HL-60/S4 treated with phorbol 12-myristate 13-acetate at 8.2 ng/mL for 4 days and 3 days (cell line): Measurements from ENCODE around the gene TTC21A.

Source experiments
- in situ Hi-C: fragments of 300-500 bp; cut with MboI; formaldehyde crosslinking; loops from 2 replicates; pipeline ENCODE4 v1.15.0; 2022; ENCODE audit warnings: low sequenced_read_pairs

TTC21A gene

DNA sequence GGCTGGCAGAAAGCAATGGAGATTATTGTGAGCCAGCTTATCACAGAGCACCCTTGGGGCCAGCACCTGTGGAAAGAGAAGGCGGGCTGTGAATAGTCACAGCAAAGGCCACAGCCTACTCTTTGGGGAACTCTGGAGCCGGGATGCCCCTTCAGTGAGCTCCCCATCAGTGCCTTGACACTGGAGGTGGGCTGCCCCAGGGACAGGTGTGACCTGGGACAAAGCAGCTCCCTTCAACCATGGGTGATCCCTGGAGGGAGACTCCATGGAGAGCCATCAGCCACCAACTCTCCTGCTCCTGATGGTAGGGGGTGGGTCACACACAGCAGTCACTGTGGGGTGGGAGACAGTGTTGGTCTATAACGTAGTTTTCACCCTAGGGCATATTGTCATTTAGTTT, 5.8 kb downstream of the TTC21A start:
- in situ Hi-C loops, result no loop called here

DNA sequence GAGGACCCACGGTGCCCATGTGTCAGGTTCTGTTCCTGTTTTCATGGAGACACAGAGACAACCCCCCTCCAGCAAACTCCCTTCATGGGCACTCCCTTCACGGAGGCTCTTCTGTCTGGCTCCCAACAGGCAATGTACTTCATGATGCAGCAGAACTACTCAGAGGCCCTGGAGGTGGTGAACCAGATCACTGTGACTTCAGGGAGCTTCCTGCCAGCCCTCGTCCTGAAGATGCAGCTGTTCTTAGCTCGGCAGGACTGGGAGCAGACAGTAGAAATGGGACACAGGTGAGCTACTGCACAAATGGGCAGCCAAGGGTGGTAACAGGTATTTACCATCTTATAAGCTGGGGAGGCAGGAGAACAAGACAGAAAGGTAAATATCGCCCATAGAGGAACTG, 7.0 kb downstream of the TTC21A start:
- in situ Hi-C loops, result no loop called here

DNA sequence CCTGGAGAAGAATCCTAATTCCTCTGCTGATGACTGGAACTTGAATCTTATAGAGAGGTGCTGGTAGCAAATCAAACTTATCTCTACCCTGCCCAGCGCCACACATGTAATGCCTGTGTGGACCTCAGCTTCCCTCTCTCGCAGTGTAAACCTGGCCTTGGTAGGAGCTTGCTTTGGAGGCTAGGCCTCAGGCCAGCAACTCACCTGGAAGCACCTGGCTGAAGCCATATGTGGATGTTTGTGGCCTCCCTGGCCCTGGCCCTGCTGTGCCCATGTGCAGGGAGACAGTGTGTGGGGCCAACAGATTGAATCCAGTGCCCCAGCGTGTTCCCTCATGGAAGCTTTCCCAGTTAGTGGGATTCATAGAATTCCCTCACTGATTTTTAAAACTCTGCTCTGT, 8.4 kb downstream of the TTC21A start:
- in situ Hi-C loops, result no loop called here

DNA sequence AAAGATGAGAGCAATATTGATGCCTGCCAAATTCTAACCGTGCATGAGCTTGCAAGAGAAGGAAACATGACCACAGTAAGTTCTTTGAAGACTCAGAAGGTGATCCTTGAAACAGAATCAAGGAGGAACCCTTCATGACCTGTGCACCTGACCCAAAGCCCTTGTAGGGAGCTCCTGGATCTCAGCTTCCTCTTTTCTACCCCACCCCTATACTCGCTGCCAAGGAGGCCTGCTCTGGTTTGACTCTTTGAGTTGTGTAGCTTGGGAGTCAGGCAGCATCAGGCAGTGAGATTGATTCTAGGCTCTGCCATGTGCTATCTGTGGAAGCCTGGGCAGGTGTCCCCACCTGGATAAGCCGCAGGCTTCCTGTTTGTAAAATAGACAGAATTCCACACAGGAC, 10.6 kb downstream of the TTC21A start:
- in situ Hi-C loops, result no loop called here

DNA sequence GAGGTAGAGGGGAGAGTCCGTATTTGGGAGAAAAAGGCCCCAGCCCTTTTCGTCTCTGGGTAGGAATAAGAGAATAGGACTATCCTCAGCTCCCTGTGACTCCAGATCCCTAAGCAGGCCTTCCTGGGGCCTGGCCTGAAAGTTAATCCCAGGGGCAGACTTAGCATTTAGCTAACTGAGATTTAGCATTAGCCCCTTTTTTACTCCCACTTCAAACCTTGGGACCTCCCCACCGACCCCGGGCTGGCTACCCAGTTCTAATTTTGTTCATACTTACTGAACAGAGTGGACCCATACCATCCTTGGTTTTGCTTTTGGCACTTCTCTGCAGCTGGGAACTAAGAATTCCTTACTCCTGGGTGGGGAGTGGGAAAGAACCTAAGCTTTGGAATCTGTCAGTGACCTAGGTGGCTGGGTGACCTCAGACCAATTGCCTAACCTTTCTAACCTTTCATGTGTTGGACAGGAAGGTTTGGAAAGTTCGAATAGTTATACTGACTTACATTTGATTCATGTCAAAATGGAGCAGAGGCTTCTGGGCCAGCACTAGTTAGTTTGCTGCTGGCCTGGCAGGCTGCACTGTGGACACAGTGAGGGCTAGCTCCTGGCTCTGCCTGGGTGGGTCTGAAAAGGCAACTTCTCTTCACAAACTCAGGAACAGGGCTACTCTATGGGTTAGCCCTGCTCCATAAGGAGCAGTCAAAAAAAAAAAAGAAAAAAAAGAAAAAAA, 11.6 kb downstream of the TTC21A start:
- in situ Hi-C loops, result no loop called here

DNA sequence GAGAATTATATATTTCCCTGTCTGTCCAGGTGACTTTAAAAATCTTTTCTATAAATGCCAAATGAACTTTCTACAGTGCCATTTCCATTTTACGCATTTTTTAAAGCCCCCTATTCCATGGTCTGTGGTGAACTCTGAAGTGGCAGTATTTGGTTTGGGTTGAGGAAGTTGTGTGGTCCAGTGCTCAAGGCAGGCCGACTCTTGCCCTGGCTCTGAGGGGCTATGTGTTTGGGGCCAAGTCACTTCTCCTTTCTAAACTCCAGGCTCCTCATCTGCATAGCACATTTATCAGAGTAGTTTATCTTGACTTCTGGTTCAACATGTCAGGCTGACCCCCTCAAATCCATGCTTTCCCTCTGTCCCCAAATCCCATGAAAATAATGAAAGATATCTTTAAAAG, 14.1 kb downstream of the TTC21A start:
- in situ Hi-C loops, result no loop called here

DNA sequence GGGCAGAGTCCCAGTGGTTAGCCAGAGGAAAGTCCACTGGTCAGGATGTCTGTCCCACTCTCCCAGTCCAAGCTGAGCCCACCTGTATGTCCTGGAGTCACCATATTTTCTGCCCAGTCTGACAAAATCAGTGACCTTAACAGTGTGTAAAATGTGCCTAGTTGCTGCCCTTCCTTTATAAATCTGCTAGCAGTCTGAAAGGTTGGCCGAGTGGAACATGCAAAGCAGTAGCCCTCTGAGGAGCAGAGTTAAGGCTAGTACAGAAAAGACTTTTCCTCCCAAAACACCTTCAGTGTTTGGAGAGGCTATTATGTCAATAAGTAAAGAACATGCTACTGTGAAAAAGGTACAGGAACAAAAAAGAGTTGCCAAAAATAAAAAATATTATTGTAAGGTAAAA, 15.3 kb downstream of the TTC21A start:
- in situ Hi-C loops, result no loop called here

DNA sequence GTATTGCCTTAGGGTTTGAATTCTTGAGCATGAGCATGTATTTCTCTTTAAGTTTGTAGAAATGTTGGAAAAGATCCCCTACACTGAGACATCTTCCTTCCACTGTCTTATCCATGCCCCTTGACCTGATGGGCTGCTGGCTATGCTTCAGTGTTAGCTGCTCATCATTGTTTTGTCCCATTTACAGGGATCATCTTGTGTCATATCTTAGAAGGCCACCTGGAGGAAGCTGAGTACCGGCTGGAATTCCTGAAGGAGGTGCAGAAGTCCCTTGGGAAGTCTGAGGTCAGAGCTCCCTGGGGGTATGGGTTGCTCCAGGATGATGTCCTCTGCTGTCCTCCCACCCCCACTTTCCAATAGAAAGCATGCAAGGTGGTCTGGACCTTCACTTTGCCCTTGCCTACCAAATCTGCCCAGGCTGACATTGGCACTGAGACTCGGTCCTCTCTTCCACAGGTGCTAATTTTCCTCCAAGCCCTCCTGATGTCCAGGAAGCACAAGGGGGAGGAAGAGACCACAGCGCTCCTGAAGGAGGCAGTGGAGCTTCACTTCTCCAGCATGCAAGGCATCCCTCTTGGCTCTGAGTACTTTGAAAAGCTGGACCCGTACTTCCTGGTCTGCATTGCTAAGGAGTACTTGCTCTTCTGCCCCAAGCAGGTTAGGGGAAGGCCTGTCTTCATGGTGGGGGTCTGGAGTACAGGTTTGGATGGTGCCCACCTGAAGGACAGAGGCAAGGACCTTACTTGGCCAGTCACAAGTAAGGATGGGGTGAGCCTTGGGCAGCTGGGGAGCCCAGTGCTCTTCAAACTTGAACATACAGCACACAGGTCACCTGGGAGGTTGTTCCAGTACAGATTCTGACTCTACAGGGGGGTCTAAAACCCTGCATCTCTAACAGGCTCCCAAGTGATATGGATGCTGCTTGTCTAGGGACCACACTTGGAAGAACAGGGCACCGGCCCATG, 17.7 kb downstream of the TTC21A start:
- in situ Hi-C loops, result no loop called here

DNA sequence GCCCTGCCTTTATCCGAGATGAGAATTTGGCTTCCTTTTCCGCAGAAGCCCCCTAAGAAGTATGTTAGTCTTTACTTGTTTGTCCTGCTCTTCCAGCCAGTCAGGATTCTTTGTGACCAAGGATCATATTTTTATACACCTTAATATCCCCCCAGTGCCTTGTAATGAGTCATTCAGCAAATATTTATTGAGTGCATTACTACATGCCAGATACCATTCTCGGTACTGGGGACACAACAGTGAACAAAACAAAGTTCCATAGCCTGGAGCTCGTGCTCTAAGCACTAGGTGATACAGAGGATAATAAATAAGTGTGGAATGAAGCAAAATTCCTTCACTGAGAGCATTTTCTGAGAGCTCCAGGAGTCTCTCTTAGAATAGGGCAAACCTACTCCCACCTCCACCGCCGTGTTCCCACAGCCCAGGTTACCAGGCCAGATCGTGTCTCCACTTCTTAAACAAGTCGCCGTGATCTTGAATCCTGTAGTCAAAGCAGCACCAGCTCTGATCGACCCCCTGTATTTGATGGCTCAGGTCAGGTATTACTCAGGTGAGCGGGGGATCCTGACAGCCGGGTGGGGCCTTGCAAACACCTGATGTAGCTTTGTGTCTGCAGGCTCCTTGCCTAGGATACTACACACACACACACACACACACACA, 18.5 kb downstream of the TTC21A start:
- in situ Hi-C loops, result no loop called here

DNA sequence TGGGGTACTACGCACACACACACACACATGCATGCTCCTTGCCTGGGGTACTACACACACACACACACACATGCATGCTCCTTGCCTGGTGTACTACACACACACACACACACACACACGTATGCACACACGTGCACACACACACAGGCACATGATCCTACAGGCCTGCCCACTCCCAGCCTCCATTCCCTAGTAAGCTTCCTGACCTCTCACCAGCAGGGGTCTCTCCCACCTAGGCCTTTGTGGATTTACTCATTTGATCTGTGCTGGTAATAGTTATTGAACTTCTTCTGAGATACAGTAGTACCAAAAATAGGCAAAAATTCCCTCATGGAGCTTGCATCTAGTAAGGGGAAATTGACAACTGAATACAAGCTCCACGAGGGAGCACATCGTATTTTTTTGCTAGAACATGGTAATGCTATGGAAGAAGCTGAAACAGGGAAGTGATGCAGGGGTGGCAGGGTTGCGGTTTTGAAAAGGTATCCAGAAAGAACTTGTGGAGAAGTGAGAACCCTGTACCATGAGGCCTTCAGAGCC, 19.1 kb downstream of the TTC21A start:
- in situ Hi-C loops, result no loop called here

DNA sequence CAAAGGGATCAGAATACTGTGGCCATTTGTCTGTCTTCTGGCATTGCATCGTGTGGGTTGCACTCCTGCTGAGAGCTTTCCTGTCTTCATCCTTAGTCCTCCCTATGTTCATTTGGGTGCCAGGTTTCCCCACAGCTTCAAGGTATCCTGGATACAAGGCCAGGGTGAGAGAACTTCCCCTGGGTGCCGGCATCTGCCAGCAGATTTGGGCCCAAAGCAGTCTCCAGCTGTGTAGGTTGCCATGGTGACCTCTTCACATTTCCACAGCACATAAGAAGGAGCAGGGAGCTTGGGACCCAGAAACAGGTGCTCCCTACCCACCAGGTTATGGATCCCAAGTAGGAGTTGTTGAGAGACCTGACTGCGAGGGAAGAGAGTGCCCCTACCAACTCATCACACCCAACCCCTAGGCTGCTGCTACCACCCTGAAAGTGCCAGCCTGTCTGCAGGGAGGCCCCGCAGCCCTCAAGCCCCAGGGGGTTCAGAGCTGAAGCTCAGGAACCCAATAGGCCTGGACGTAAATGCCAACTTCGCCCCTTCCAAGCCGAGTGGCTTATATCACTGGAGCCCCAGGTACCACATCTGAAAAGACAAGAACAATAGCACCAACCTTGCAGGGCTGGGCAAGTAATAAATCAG, 19.9 kb downstream of the TTC21A start:
- in situ Hi-C loops, result no loop called here

DNA sequence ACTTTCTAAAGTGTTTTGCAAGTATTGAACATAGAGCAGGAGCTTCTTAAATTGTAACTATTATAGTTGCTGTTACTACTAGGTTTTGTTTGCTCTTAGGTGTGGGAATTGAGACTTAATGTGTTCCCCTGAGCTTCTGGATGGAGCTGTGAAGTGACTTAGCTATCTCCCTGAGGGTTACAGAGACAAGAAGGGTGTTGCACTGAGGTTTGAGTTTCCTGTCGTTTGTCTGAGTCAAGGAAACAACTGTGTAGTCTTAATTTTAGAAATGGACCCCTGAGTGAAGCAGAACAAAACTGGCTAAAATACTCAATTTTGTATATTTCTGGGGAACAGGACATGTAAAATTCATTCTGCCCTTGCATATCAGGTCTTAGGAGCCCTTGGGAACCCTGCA, 20.4 kb downstream of the TTC21A start:
- in situ Hi-C loops, result no loop called here

DNA sequence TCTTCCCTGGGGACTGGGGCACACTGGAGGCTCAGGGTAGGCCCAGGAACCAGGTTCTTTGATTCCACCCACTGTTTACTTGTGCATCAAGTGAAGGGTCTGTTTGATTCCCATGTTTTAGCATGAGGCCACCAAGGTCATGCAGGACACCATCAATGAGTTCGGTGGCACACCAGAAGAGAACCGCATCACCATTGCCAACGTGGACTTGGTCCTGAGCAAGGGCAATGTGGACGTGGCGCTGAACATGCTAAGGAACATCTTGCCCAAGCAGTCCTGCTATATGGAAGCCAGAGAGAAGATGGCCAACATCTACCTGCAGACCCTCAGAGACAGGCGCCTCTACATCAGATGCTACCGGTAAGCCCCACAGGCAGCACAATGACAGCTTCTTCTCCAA, 21.5 kb downstream of the TTC21A start:
- in situ Hi-C loops, result no loop called here

DNA sequence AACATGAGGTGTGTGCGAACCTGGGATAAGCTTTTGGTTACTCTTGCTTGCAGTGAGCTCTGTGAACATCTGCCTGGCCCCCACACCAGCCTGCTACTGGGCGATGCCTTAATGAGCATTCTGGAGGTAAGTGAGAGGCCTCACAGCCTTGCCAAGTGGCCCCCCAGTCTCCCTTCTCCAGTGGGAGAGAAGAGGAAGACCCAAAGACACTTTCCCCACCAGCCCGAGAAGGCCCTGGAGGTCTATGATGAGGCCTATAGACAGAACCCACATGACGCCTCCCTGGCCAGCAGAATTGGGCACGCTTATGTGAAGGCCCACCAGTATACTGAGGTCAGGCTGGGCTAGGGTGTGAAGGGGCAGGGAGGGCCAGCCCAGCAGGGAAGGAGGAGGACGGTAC, 22.5 kb downstream of the TTC21A start:
- in situ Hi-C loops, result no loop called here

DNA sequence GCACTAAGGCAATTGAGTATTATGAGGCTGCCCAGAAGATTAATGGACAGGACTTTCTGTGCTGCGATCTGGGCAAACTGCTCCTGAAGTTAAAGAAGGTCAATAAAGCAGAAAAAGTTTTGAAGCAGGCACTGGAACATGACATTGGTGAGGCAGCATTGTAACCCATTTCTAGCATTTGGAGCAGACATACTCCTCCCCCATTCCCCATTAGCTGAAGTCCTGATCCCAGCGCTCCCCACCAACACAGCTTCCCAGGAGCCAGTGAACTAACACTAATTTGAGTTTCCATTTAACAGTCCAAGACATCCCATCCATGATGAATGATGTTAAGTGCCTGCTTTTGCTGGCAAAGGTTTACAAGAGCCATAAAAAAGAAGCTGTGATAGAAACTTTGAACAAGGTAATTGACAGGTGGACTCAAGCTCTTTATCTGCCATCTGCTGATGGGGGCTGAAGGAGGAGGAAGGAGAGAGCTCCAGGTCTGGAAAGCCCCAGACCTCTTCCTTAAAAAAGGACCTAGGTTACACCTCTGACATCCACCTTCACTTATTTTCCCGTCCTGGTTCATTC, 23.3 kb downstream of the TTC21A start:
- in situ Hi-C loops, result no loop called here

DNA sequence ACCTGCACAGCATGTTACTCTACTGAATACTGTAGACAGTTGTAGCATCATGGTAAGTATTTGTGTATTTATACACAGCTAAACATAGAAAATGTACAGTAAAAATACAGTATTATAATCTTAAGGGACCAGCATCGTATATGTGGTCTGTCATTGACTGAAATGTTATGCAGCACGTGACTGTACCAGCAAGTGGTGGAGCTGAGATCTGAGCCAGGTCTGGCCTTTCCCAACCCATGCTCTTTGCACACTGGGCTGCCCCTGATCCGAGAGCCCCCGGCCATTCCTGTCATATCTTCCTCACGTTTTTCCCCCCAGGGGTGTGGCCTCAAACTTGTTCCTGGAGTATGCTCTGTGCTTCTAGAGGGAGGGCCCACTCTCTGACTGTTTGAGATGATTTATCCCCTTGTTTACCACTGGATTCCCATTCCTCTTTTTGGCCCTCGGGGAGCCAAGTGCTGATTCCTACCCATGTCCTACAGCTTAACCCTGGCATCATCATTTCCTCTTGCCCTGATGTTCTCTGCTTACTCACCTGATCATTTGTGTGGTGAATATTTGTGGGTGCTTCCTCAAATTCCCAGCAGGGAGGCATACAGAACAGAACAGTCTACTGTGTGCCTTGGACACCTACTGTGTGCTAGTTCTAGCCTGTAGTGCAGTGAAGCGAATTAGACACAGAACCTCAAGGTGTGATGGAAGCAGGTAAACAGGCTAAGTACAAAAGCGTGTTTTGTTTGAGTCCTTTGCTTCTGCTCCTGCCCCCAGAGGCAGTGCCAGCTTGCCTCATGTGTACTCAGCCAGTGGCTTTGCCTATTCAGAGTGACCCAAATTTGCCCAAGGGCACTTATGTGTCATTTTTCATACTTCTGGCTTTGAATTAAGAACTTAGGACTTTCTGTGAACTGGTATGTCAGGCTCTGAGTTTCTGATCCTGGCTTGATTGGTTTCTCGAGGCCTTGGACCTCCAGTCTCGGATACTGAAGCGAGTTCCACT, 24.9 kb downstream of the TTC21A start:
- in situ Hi-C loops, result no loop called here

DNA sequence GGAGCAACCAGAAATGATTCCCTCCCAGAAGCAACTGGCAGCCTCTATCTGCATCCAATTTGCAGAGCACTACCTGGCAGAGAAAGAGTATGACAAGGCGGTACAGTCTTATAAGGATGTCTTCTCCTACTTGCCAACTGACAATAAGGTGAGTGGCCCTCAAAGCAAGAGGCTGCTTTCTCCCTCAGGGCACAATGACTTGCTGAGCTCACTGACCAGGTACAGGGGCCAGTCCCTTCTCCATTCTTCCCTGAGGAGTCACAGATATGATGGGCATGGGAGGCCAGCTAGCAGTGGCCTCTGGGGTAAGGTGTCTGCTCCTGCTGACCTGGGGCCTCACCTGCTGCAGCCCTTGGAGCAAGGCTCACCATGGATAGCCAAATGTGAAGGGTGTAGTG, 25.6 kb downstream of the TTC21A start:
- in situ Hi-C loops, result no loop called here

DNA sequence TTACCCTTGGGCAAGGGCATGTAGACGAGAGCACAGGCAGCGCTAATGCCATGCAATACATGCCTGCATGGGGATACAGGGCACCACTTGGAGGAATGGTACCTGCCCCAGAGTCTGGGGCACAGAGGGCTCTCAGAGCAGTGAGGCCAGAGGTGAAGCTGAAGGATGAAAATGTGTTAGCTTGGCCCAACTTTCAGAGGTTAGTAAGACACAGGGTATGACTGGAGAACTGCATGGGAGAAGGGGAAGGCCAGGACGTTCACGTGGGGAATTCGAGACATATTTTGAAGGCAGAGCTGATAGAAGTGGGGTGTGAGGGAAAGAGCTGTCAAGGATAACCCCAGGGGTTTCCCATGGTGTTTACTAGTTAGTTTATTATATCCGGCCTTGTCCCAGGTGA, 26.3 kb downstream of the TTC21A start:
- in situ Hi-C loops, result no loop called here

DNA sequence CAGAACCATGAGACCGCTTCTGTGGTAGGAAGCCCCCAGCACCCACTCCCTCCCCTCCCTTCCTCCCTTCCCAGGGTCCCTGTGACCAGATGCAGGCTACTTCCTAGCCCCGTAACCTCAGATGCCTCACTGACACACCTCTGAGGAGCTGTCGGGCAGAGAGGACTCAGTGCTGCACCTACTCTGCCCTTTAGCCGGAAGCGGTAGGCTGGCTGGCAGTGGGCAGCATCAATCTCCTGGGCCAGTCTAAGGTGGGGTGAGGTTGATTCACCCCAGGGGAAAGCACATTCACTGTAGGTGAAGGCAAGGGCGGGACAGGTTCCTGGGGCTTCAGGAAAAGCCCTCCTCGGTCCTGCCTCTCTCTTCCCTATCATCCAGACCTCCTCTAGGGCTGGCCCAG, 26.8 kb downstream of the TTC21A start:
- in situ Hi-C loops, result no loop called here
